HCT116 (cell line): ENCODE data around the gene CAV1. TPM values are rescaled to one million over a fixed set of nuclear protein-coding genes. Genes with fewer than 3 reads are reported as not detected.

ENCODE experiments used
- ATAC-seq: fragments of 200-7000 bp; cut with Tn5 transposase; 2 replicates; pipeline ENCODE4 v1.9.1; 2020; ENCODE audit warnings: mild to moderate bottlenecking, moderate library complexity
- BruUV-seq: library from RNA; stranded (reverse); fragments of 400-500 nt; replicated peaks from 2 replicates; lab custom pipeline; 2021; lab: Mats Ljungman, UMichigan
- CTCF ChIA-PET: fragments of 300-600 bp; sonication (Branson Sonifier 250); formaldehyde crosslinking; loops from one replicate; lab custom pipeline; 2021; ENCODE audit warnings: antibody characterized with exemption; lab: Charles Lee
- POLR2A ChIA-PET: fragments of 300-600, 350-600 bp; sonication (Branson Sonifier 250); formaldehyde crosslinking; loops from one replicate; lab custom pipeline; 2021; ENCODE audit warnings: antibody characterized with exemption; lab: Charles Lee
- RAD21 ChIA-PET, 2 experiments: fragments of 300-600 bp; sonication (Branson Sonifier 250); formaldehyde crosslinking; loops; one replicate each; lab custom pipeline; 2023; ENCODE audit warnings: low total read pairs in 2 of 2; ENCODE audit not compliant: uncharacterized antibody in 2 of 2, unreplicated experiment in 2 of 2, low non-redundant PET in 1 of 2; lab: Charles Lee
- DNase-seq: peaks from one replicate; pipeline ENCODE4 v3.0.0-alpha.2; 2010; ENCODE audit warnings: low read depth, low spot score
- H2AFZ ChIP-seq: fragments of 200-600 bp; shearing (Covaris generic), sonication (generic); 2 replicates; pipeline ENCODE4 v1.6.1; 2017; ENCODE audit warnings: low read depth, mixed run types, mixed read lengths, antibody characterized with exemption, low read length; ENCODE audit not compliant: poor library complexity, severe bottlenecking
- H3K27ac ChIP-seq: 2 replicates; pipeline ENCODE4 v1.5.1; 2012; ENCODE audit warnings: low read depth, low read length
- H3K27me3 ChIP-seq: fragments of 200-600 bp; sonication (generic); 2 replicates; pipeline ENCODE4 v1.6.1; 2016; ENCODE audit warnings: mixed run types, low read length, mixed read lengths; ENCODE audit not compliant: insufficient read depth
- H3K36me3 ChIP-seq, 2 experiments: fragments of 200-500 bp in 1 of 2; fragments of 200-600 bp in 1 of 2; sonication (Bioruptor generic) in 1 of 2; sonication (generic) in 1 of 2; 2 replicates each; pipeline versions ENCODE4 v1.5.1 to v1.6.1; 2014 to 2016; ENCODE audit warnings: low read length in 2 of 2, inconsistent platforms in 1 of 2, mixed read lengths in 1 of 2, mixed run types in 1 of 2; ENCODE audit not compliant: insufficient read depth in 2 of 2, control insufficient read depth in 1 of 2
- H3K4me1 ChIP-seq, 2 experiments: fragments of 200-600 bp in 1 of 2; sonication (generic) in 1 of 2; 2 replicates each; pipeline versions ENCODE4 v1.5.1 to v1.6.1; 2012 to 2017; ENCODE audit warnings: low read length in 2 of 2, inconsistent platforms in 1 of 2, mild to moderate bottlenecking in 1 of 2, mixed read lengths in 1 of 2, mixed run types in 1 of 2, moderate library complexity in 1 of 2; ENCODE audit not compliant: insufficient read depth in 2 of 2, control insufficient read depth in 1 of 2
- H3K4me2 ChIP-seq: fragments of 200-600 bp; sonication (generic); 2 replicates; pipeline ENCODE4 v1.6.1; 2017; ENCODE audit warnings: mixed run types, low read length, mixed read lengths
- H3K4me3 ChIP-seq, 2 experiments: fragments of 200-600 bp in 1 of 2; sonication (generic) in 1 of 2; replicated peaks in 1 of 2; 2 replicates each; pipeline ENCODE4 v1.5.1; 2011 to 2016; ENCODE audit warnings: low read length in 2 of 2, control low read depth in 1 of 2, low read depth in 1 of 2, mild to moderate bottlenecking in 1 of 2, mixed read lengths in 1 of 2, mixed run types in 1 of 2
- H3K79me2 ChIP-seq: fragments of 200-600 bp; sonication (generic); 2 replicates; pipeline ENCODE4 v1.6.1; 2017; ENCODE audit warnings: mild to moderate bottlenecking, mixed run types, low read length, moderate library complexity, mixed read lengths; ENCODE audit not compliant: insufficient read depth
- H3K9ac ChIP-seq: fragments of 200-600 bp; sonication (generic); 2 replicates; pipeline ENCODE4 v1.6.1; 2016; ENCODE audit warnings: low read length, mixed read lengths
- H3K9me2 ChIP-seq: fragments of 200-600 bp; sonication (generic), shearing (Covaris generic); 2 replicates; pipeline ENCODE4 v1.6.1; 2017; ENCODE audit warnings: mixed run types, mild to moderate bottlenecking, moderate library complexity; ENCODE audit not compliant: insufficient read depth
- H3K9me3 ChIP-seq, 2 experiments: fragments of 200-500 bp in 1 of 2; fragments of 200-600 bp in 1 of 2; sonication (Bioruptor generic) in 1 of 2; sonication (generic) in 1 of 2; 2 replicates each; pipeline ENCODE4 v1.6.1; 2014 to 2017; ENCODE audit warnings: low read length in 2 of 2, mixed read lengths in 2 of 2, inconsistent platforms in 1 of 2, low read depth in 1 of 2, mild to moderate bottlenecking in 1 of 2, mixed run types in 1 of 2, moderate library complexity in 1 of 2; ENCODE audit not compliant: control insufficient read depth in 1 of 2, insufficient read depth in 1 of 2
- H4K20me1 ChIP-seq: fragments of 200-600 bp; sonication (generic), shearing (Covaris generic); 2 replicates; pipeline ENCODE4 v1.6.1; 2017; ENCODE audit warnings: mixed run types, mild to moderate bottlenecking, moderate library complexity; ENCODE audit not compliant: insufficient read depth
- ATF3 ChIP-seq: IDR thresholded peaks from 2 replicates; pipeline ENCODE4 v1.6.1; 2012
- CBX3 ChIP-seq: IDR thresholded peaks from 2 replicates; pipeline ENCODE4 v1.6.1; 2012; ENCODE audit warnings: low read depth
- CTCF ChIP-seq, 3 experiments: fragments of 200-600 bp in 1 of 3; sonication (generic) in 1 of 3; IDR thresholded peaks in 2 of 3; conservative IDR thresholded peaks in 1 of 3; 2 replicates each; pipeline ENCODE4 v1.5.1; 2012 to 2017; ENCODE audit warnings: low read depth in 2 of 3, low read length in 2 of 3, antibody characterized with exemption in 1 of 3, borderline replicate concordance in 1 of 3, control low read depth in 1 of 3, mild to moderate bottlenecking in 1 of 3, mixed read lengths in 1 of 3, mixed run types in 1 of 3, moderate library complexity in 1 of 3; ENCODE audit not compliant: insufficient read depth in 1 of 3
- EZH2 ChIP-seq: fragments of 200-600 bp; sonication (generic); IDR thresholded peaks from 2 replicates; pipeline ENCODE4 v1.6.1; 2017; ENCODE audit warnings: antibody characterized with exemption, mixed run types
- FOSL1 ChIP-seq: IDR thresholded peaks from 2 replicates; pipeline ENCODE4 v1.6.1; 2012; ENCODE audit warnings: low read depth
- JUND ChIP-seq: IDR thresholded peaks from 2 replicates; pipeline ENCODE4 v1.6.1; 2012
- POLR2AphosphoS5 ChIP-seq: IDR thresholded peaks from 2 replicates; pipeline ENCODE4 v1.6.1; 2011; ENCODE audit warnings: mild to moderate bottlenecking, low read depth, low read length, moderate library complexity
- RAD21 ChIP-seq: IDR thresholded peaks from 2 replicates; pipeline ENCODE4 v1.6.1; 2012; ENCODE audit warnings: low read depth, mild to moderate bottlenecking
- REST ChIP-seq: IDR thresholded peaks from 2 replicates; pipeline ENCODE4 v1.6.1; 2012; ENCODE audit warnings: low read depth
- SRF ChIP-seq: IDR thresholded peaks from 2 replicates; pipeline ENCODE4 v1.6.1; 2012; ENCODE audit warnings: low read depth
- TCF7L2 ChIP-seq: IDR thresholded peaks from 2 replicates; pipeline ENCODE4 v1.7.0; 2011; ENCODE audit warnings: borderline replicate concordance, inconsistent platforms; ENCODE audit not compliant: insufficient read depth, insufficient read length; ENCODE audit errors: extremely low read depth
- ZFX ChIP-seq: fragments of 450-650 bp; IDR thresholded peaks from 2 replicates; pipeline ENCODE4 v1.6.1; 2017
- ZNF274 ChIP-seq: fragments of 200-500 bp; sonication (Bioruptor generic); IDR thresholded peaks from 2 replicates; pipeline ENCODE4 v1.6.1; 2014; ENCODE audit warnings: mild to moderate bottlenecking, low read depth, low read length, inconsistent platforms
- intact Hi-C: fragments of 100-400 bp; cut with micrococcal nuclease; formaldehyde crosslinking; loops from 2 replicates; pipeline ENCODE4 v1.10.0; 2022
- total RNA-seq: library from RNA; stranded (reverse); gene quantifications from one replicate; pipeline ENCODE4 v1.2.1, GENCODE V29; 2021; ENCODE audit not compliant: unreplicated experiment
- TF ChIP-seq, protein P1 (sequence below): IDR thresholded peaks from 2 replicates; pipeline ENCODE4 v1.6.1; 2011; ENCODE audit warnings: mild to moderate bottlenecking, low read length, moderate library complexity; ENCODE audit not compliant: insufficient replicate concordance; ENCODE audit errors: extremely low read depth

Gene CAV1
- total RNA-seq, 1 experiment from 2014 or later: 298 TPM

DNA sequence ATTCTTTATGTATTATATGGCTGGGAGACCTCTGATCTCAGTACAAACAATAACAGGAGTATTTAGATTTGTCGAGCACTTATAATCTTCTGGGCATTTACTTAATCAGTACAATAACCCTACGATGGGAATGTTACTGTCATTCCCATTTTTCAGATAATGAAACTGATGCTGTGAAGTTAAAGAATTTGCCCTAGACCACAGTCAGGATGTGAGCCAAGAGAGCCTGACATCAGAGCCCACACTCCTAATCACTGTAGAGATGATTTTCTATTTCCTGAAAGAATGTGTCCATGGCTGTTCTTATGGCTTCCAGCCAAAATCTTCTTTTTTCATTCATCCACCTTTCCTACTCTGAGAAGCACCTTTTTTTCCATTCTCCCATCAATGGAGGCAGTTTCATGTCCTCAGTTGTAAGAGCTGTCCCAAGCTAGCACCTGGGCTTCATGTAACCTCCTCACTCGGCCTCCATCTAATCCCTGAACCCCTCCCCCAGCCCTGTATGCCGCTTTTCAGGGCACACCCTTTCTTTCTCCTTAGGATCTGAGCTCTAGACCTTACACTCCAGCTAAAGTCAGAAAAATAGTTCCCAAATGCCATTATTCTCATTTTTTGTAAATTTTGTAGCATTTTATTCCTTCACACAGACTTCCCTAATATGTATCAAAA lies 12.2 kb upstream of the CAV1 start:
- ChIA-PET RAD21 (no interaction called here), POLR2A (interaction anchor here (0.8 to 2.7 kb wide), 5 partner anchors 9 to 70 kb away, joined by 4 to 12 read pairs (median 6); partner anchors contain the start of gene CAV2)
- peak overlapping the region; percentile 75 for H3K4me2 ChIP-seq
- H3K4me1 ChIP-seq: peaks cover 51 to 82% of the 10 kb centered on the region in 2 experiments
- peak overlapping the region; percentile 41 to 48 for H3K4me3 ChIP-seq
- TF ChIP-seq RAD21 (no peak), ZFX (no peak), TCF7L2 (no peak), FOSL1 (no peak), ATF3 (no peak), ZNF274 (no peak), REST (no peak), SRF (no peak), EZH2 (no peak), JUND (0 out of 2 replicates have a peak, but pooled peaks have one; percentile 2), CTCF (IDR thresholded peaks at IDR 0.05 in 2 of 3, conservative IDR thresholded peaks at IDR 0.05 in 1 of 3; ENCODE audit: borderline replicate concordance in 1 of 3, insufficient read depth in 1 of 3, low read depth in 2 of 3, low read length in 2 of 3) (no peak), POLR2AphosphoS5 (0 out of 2 replicates have a peak, but pooled peaks have one; percentile 21), CBX3 (peak; percentile 60; the same call in 1 of the 2 replicates)
- TF ChIP-seq, protein P1, sequence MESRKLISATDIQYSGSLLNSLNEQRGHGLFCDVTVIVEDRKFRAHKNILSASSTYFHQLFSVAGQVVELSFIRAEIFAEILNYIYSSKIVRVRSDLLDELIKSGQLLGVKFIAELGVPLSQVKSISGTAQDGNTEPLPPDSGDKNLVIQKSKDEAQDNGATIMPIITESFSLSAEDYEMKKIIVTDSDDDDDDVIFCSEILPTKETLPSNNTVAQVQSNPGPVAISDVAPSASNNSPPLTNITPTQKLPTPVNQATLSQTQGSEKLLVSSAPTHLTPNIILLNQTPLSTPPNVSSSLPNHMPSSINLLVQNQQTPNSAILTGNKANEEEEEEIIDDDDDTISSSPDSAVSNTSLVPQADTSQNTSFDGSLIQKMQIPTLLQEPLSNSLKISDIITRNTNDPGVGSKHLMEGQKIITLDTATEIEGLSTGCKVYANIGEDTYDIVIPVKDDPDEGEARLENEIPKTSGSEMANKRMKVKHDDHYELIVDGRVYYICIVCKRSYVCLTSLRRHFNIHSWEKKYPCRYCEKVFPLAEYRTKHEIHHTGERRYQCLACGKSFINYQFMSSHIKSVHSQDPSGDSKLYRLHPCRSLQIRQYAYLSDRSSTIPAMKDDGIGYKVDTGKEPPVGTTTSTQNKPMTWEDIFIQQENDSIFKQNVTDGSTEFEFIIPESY: no peak
- TF ChIP-seq, all 23 proteins: peak for 3
- Histone ChIP-seq H3K9ac (peak overlapping the region; percentile 61), H3K9me3 (no peaks in the 10 kb centered on the region), H3K36me3 (peaks cover 0 to 7% of the 10 kb centered on the region in 2 experiments; a peak in 1 of 4 replicates), H3K9me2 (no peaks in the 10 kb centered on the region), H2AFZ (no peak overlapping the region), H3K79me2 (no peaks in the 10 kb centered on the region; the same call in 1 of the 2 replicates), H3K27me3 (no peaks in the 10 kb centered on the region), H4K20me1 (no peaks in the 10 kb centered on the region), H3K27ac (peak overlapping the region; percentile 96)
- CTCF ChIA-PET: no interaction called here
- intact Hi-C loops: loop anchor here (1.0 to 5.0 kb wide), 3 partner anchors 12 to 69 kb away; no protein-coding TSS in a partner anchor
- BruUV-seq: TSS peak; percentile 77
- ATAC-seq (peak; percentile 45), DNase-seq (no peak)
